ENCODE data around the gene WRAP73. TPM values are rescaled to one million over a fixed set of nuclear protein-coding genes. Genes with fewer than 3 reads are reported as not detected.

The WRAP73 gene
- polyA plus RNA-seq, 3 donors, result 26.1 to 64.9 (median 33.2) TPM

- peaks cover 0 to 4% of the 10 kb centered on the region in 2 donors for H3K9me3 ChIP-seq (replicated peaks in 1 of 2; ENCODE audit: control insufficient read depth in 1 of 2, insufficient read depth in 1 of 2, low read length in 2 of 2)
- no peak overlapping the region for H3K4me2 ChIP-seq (replicated peaks; ENCODE audit: extremely low read depth, low read length, poor library complexity, severe bottlenecking)
- TF ChIP-seq CTCF (IDR thresholded peaks at IDR 0.05), result no peak
- peaks cover 20 to 24% of the 10 kb centered on the region in 2 donors for H3K4me1 ChIP-seq (ENCODE audit: control insufficient read depth in 1 of 2, insufficient read depth in 2 of 2, low read length in 2 of 2)
- intact Hi-C loops (cut with micrococcal nuclease), result no loop called here
- H3K36me3 ChIP-seq (replicated peaks in 1 of 2; ENCODE audit: control insufficient read depth in 1 of 2, insufficient read depth in 2 of 2, low read length in 2 of 2), result peaks cover 37 to 67% of the 10 kb centered on the region in 2 donors
- Mint-ChIP-seq H3K4me1 (peaks cover 19% of the 10 kb centered on the region), H3K36me3 (peaks cover 57 to 59% of the 10 kb centered on the region in 2 donors), H3K9me3 (peaks cover 0 to 6% (median 2%) of the 10 kb centered on the region in 7 donors), H3K27ac (no peak overlapping the region), H3K27me3 (ENCODE audit: low read depth in 3 of 3) (peaks cover 7 to 10% (median 8%) of the 10 kb centered on the region in 3 donors), H3K4me3 (no peak overlapping the region)
- peaks cover 24% of the 10 kb centered on the region for H4K20me1 ChIP-seq (ENCODE audit: insufficient read depth, low read length)
- H3K27ac ChIP-seq (ENCODE audit: low read depth in 1 of 2, low read length in 2 of 2), result no peak overlapping the region
- 97% methylated on average over 18 of the region's 27 CpGs for WGBS (ENCODE audit: insufficient coverage)
- H3K9ac ChIP-seq (ENCODE audit: insufficient read depth, low read length, poor library complexity, severe bottlenecking), result no peak overlapping the region
- DNase-seq, result no peak
- H3K4me3 ChIP-seq (replicated peaks in 1 of 3; ENCODE audit: low read depth in 2 of 3, low read length in 3 of 3), result no peak overlapping the region
- H3K79me2 ChIP-seq (ENCODE audit: insufficient read depth, low read length), result peaks cover 9% of the 10 kb centered on the region
- peaks cover 7 to 8% of the 10 kb centered on the region in 2 donors for H3K27me3 ChIP-seq (ENCODE audit: control insufficient read depth in 2 of 2, insufficient read depth in 2 of 2, low read length in 2 of 2)
- H2AFZ ChIP-seq (ENCODE audit: insufficient read depth, low read depth, low read length, poor library complexity, severe bottlenecking), result no peak overlapping the region
These were observed 4.1 kb downstream of the WRAP73 start for GRCh38 chr1:3645666-3646355.

GRCh38 chr1:3645247-3645646 lies 4.7 kb downstream of the WRAP73 start:
- H3K4me1 ChIP-seq (ENCODE audit: control insufficient read depth in 1 of 2, insufficient read depth in 2 of 2, low read length in 2 of 2), result peaks cover 14 to 19% of the 10 kb centered on the region in 2 donors
- H3K9me3 ChIP-seq (replicated peaks in 1 of 2; ENCODE audit: control insufficient read depth in 1 of 2, insufficient read depth in 1 of 2, low read length in 2 of 2), result no peaks in the 10 kb centered on the region
- no peak overlapping the region for H3K27ac Mint-ChIP-seq
- H3K27me3 ChIP-seq (ENCODE audit: control insufficient read depth in 2 of 2, insufficient read depth in 2 of 2, low read length in 2 of 2), result peaks cover 2% of the 10 kb centered on the region in 2 donors
- intact Hi-C loops (cut with micrococcal nuclease), result no loop called here
- no peak overlapping the region for H3K4me3 Mint-ChIP-seq
- no peak overlapping the region for H3K4me2 ChIP-seq (replicated peaks; ENCODE audit: extremely low read depth, low read length, poor library complexity, severe bottlenecking)
- H3K27ac ChIP-seq (ENCODE audit: low read depth in 1 of 2, low read length in 2 of 2), result no peak overlapping the region
- H3K27me3 Mint-ChIP-seq (ENCODE audit: low read depth in 3 of 3), result peaks cover 2 to 5% (median 3%) of the 10 kb centered on the region in 3 donors
- peaks cover 57 to 65% of the 10 kb centered on the region in 2 donors for H3K36me3 Mint-ChIP-seq
- H3K9ac ChIP-seq (ENCODE audit: insufficient read depth, low read length, poor library complexity, severe bottlenecking), result no peak overlapping the region
- no peak overlapping the region for H3K4me3 ChIP-seq (replicated peaks in 1 of 3; ENCODE audit: low read depth in 2 of 3, low read length in 3 of 3)
- DNase-seq, result no peak
- H3K4me1 Mint-ChIP-seq, result peaks cover 17% of the 10 kb centered on the region
- H4K20me1 ChIP-seq (ENCODE audit: insufficient read depth, low read length), result peaks cover 24% of the 10 kb centered on the region
- WGBS (ENCODE audit: insufficient coverage), result 99% methylated on average over 28 of the region's 43 CpGs
- H3K9me3 Mint-ChIP-seq, result peaks cover 0 to 3% (median 0%) of the 10 kb centered on the region in 7 donors
- TF ChIP-seq CTCF (IDR thresholded peaks at IDR 0.05), result no peak
- H2AFZ ChIP-seq (ENCODE audit: insufficient read depth, low read depth, low read length, poor library complexity, severe bottlenecking), result no peak overlapping the region
- H3K79me2 ChIP-seq (ENCODE audit: insufficient read depth, low read length), result peaks cover 9% of the 10 kb centered on the region
- H3K36me3 ChIP-seq (replicated peaks in 1 of 2; ENCODE audit: control insufficient read depth in 1 of 2, insufficient read depth in 2 of 2, low read length in 2 of 2), result peaks cover 43 to 73% of the 10 kb centered on the region in 2 donors

Data from CD14-positive monocyte (primary cell).